ENCODE measurements around the gene PTPRN2.

- TF ChIP-seq SP1 (IDR thresholded peaks at IDR 0.05): no peak
- no peak for TF ChIP-seq ZNF384 (IDR thresholded peaks at IDR 0.05)
- TF ChIP-seq L3MBTL2 (conservative IDR thresholded peaks at IDR 0.05): no peak
- no peak for TF ChIP-seq TARDBP (IDR thresholded peaks at IDR 0.05)
- TF ChIP-seq HDGF (IDR thresholded peaks at IDR 0.05; ENCODE audit: borderline replicate concordance): no peak
- no peak for TF ChIP-seq NFRKB (IDR thresholded peaks at IDR 0.05)
- no peak for TF ChIP-seq FOXK2 (IDR thresholded peaks at IDR 0.05)
- TF ChIP-seq FOXM1 (IDR thresholded peaks at IDR 0.05; ENCODE audit: borderline replicate concordance): no peak
Observed at GRCh38 chr7:157613575-157614322, 973.9 kb downstream of the PTPRN2 start.
